SK-N-SH (cell line): ENCODE results near the gene C1QTNF4. TPM values are rescaled to one million over a fixed set of nuclear protein-coding genes. Genes with fewer than 3 reads are reported as not detected.

Experiments used
- CTCF ChIA-PET: fragments of 300-600, 350-600 bp; formaldehyde crosslinking; extraction: SDS; loops from one replicate; lab custom pipeline; 2021; lab: Yijun Ruan, JAX
- POLR2A ChIA-PET: fragments of 350-600 bp; sonication (Branson Sonifier 250); formaldehyde crosslinking; extraction: SDS; loops from one replicate; lab custom pipeline; 2020; ENCODE audit warnings: antibody characterized with exemption, inconsistent platforms; lab: Yijun Ruan, JAX
- DNase-seq: peaks from one replicate; pipeline ENCODE4 v3.0.0; 2012
- H2AFZ ChIP-seq: fragments of 200-600 bp; sonication (generic); 2 replicates; pipeline ENCODE4 v1.8.1; 2016; ENCODE audit warnings: antibody characterized with exemption, mild to moderate bottlenecking, low read depth
- H3F3A ChIP-seq: fragments of 200-600 bp; sonication (generic); replicated peaks from 2 replicates; pipeline ENCODE3; 2016; ENCODE audit warnings: antibody characterized with exemption, mild to moderate bottlenecking; ENCODE audit not compliant: insufficient read depth
- H3K27ac ChIP-seq, 2 experiments: fragments of 200-500 bp in 1 of 2; fragments of 200-600 bp in 1 of 2; sonication (Bioruptor generic) in 1 of 2; sonication (generic), shearing (Covaris generic) in 1 of 2; 2 replicates each; pipeline versions ENCODE4 v1.5.1 to v1.6.1; 2014 to 2016; ENCODE audit warnings: low read depth in 2 of 2, inconsistent platforms in 1 of 2, low read length in 1 of 2, mild to moderate bottlenecking in 1 of 2, mixed read lengths in 1 of 2
- H3K27me3 ChIP-seq: fragments of 200-600 bp; sonication (generic), shearing (Covaris generic); 2 replicates; pipeline ENCODE4 v1.6.1; 2016; ENCODE audit warnings: mixed run types; ENCODE audit not compliant: insufficient read depth
- H3K36me3 ChIP-seq, 2 experiments: fragments of 200-500 bp in 1 of 2; fragments of 200-600 bp in 1 of 2; sonication (Bioruptor generic) in 1 of 2; sonication (generic) in 1 of 2; replicated peaks in 1 of 2; 2 replicates each; pipeline versions ENCODE3 to v1.5.1; 2014 to 2016; ENCODE audit warnings: low read length in 1 of 2, mild to moderate bottlenecking in 1 of 2; ENCODE audit not compliant: insufficient read depth in 2 of 2, control insufficient read depth in 1 of 2
- H3K4me1 ChIP-seq, 2 experiments: fragments of 200-500 bp in 1 of 2; fragments of 200-600 bp in 1 of 2; sonication (Bioruptor generic) in 1 of 2; sonication (generic), shearing (Covaris generic) in 1 of 2; 2 replicates each; pipeline versions ENCODE4 v1.5.1 to v1.6.1; 2014 to 2016; ENCODE audit warnings: low read depth in 1 of 2, low read length in 1 of 2, mixed run types in 1 of 2; ENCODE audit not compliant: insufficient read depth in 2 of 2, control insufficient read depth in 1 of 2
- H3K4me2 ChIP-seq: fragments of 200-600 bp; sonication (generic), shearing (Covaris generic); 2 replicates; pipeline ENCODE4 v1.6.1; 2017; ENCODE audit warnings: mixed run types
- H3K4me3 ChIP-seq, 2 experiments: fragments of 200-500 bp in 1 of 2; fragments of 200-600 bp in 1 of 2; sonication (Bioruptor generic) in 1 of 2; sonication (generic), shearing (Covaris generic) in 1 of 2; 2 replicates each; pipeline versions ENCODE4 v1.5.1 to v1.8.1; 2014 to 2016; ENCODE audit warnings: low read depth in 2 of 2, inconsistent platforms in 1 of 2, low read length in 1 of 2, mild to moderate bottlenecking in 1 of 2, mixed read lengths in 1 of 2, moderate library complexity in 1 of 2
- H3K79me2 ChIP-seq: fragments of 200-600 bp; sonication (generic); 2 replicates; pipeline ENCODE4 v1.8.1; 2017; ENCODE audit warnings: mild to moderate bottlenecking; ENCODE audit not compliant: insufficient read depth
- H3K9ac ChIP-seq: fragments of 200-600 bp; sonication (generic); 2 replicates; pipeline ENCODE4 v1.6.1; 2017; ENCODE audit warnings: mixed run types
- H3K9me2 ChIP-seq: fragments of 200-600 bp; sonication (generic); 2 replicates; pipeline ENCODE4 v1.6.1; 2017; ENCODE audit warnings: mixed run types
- H3K9me3 ChIP-seq: fragments of 200-600 bp; sonication (generic); 2 replicates; pipeline ENCODE4 v1.6.1; 2017; ENCODE audit warnings: mixed run types, mild to moderate bottlenecking, moderate library complexity
- H4K20me1 ChIP-seq: fragments of 200-600 bp; sonication (generic); 2 replicates; pipeline ENCODE4 v1.6.1; 2017; ENCODE audit warnings: mild to moderate bottlenecking, mixed run types; ENCODE audit not compliant: insufficient read depth
- FOXM1 ChIP-seq: IDR thresholded peaks from 2 replicates; pipeline ENCODE4 v1.4.0; 2012; ENCODE audit warnings: low read depth, mild to moderate bottlenecking
- GABPA ChIP-seq: IDR thresholded peaks from 2 replicates; pipeline ENCODE4 v1.4.0; 2012; ENCODE audit warnings: low read depth, mild to moderate bottlenecking
- GATA2 ChIP-seq: sonication (generic); formaldehyde crosslinking; IDR thresholded peaks from 2 replicates; pipeline ENCODE4 v1.5.0; 2020; ENCODE audit warnings: mild to moderate bottlenecking, missing genetic modification reagents
- MEF2A ChIP-seq: IDR thresholded peaks from 2 replicates; pipeline ENCODE4 v1.4.0; 2012; ENCODE audit warnings: low read depth, borderline replicate concordance
- RXRA ChIP-seq: IDR thresholded peaks from 2 replicates; pipeline ENCODE4 v1.4.0; 2012; ENCODE audit warnings: low read depth, mild to moderate bottlenecking, borderline replicate concordance
- SMC3 ChIP-seq: IDR thresholded peaks from 2 replicates; pipeline ENCODE4 v1.6.1; 2012; ENCODE audit warnings: low read depth, low read length, improper control_type of control experiment
- TAF1 ChIP-seq: IDR thresholded peaks from 2 replicates; pipeline ENCODE4 v1.6.1; 2012; ENCODE audit warnings: low read depth, mild to moderate bottlenecking, low read length, moderate library complexity, borderline replicate concordance
- TEAD4 ChIP-seq: IDR thresholded peaks from 2 replicates; pipeline ENCODE4 v1.4.0; 2012; ENCODE audit warnings: mild to moderate bottlenecking, borderline replicate concordance; ENCODE audit not compliant: insufficient read depth
- YY1 ChIP-seq: IDR thresholded peaks from 2 replicates; pipeline ENCODE4 v1.4.0; 2012; ENCODE audit warnings: low read depth, mild to moderate bottlenecking
- WGBS: methylation state at CpG from one replicate; pipeline ENCODE4 v1.1.6; 2017; ENCODE audit warnings: low lambda C conversion rate; 5-methylcytosine and 5-hydroxymethylcytosine counted together
- polyA plus RNA-seq, 3 experiments: library from polyadenylated mRNA; depleted of rRNA; stranded (reverse); fragments of >200 nt; gene quantifications; 2 replicates each; pipeline ENCODE4 v1.2.3, GENCODE V29; 2012
- TF ChIP-seq, protein P1 (sequence below): IDR thresholded peaks from 2 replicates; pipeline ENCODE4 v1.4.0; 2012; ENCODE audit warnings: low read depth, borderline replicate concordance
- TF ChIP-seq, protein P2 (sequence below): IDR thresholded peaks from 2 replicates; pipeline ENCODE4 v1.6.1; 2012; ENCODE audit warnings: mild to moderate bottlenecking, low read depth, low read length, moderate library complexity

C1QTNF4 gene
- polyA plus RNA-seq, 1 of the 3 experiments (the other 2 are of a cell fraction) = 0.08 TPM

DNA sequence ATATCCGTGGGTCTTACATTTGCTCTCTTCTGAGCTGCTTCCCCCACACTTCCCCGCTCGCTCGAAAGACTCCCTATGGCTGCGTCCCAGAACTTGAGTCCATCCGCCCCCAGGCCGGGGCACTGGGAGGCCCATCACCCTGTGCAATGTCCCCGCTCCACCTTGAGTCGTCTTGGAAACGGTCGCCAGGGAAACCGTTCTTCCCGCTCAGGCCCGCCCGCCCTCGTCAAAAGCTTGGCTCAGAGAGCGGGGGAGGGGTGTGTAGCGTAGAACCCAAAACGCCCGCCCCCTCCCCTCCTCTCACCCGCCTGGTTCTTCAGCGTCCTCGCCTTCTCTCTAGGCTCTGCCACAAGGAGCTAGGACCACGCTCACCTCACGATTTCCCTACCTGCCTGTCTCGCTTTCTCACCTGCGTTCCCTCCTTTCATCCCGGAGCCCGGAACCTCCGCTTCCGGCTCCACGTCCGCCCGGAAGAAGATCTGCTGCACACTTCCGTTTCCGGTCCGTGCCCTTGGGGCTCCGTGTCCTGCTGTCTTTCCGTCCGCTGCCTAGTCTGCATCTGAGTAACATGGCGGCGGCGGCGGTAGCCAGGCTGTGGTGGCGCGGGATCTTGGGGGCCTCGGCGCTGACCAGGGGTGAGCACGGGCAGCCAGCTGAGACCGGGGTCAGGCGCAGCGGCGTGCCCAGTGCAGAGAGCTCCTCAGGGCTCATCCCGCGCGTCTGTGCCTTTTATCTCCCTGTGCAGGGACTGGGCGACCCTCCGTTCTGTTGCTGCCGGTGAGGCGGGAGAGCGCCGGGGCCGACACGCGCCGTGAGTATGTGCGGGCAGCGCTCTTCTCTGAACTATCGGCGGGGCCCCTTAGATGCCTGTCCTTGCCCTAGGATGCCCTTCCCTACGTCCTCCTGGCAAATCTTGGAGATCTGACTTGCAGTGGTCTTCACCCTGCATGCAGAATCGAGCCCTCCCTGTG, 15.4 kb downstream of the C1QTNF4 start, which contains the start of the genes KBTBD4 and NDUFS3 (continued):
- TF ChIP-seq, protein P1, sequence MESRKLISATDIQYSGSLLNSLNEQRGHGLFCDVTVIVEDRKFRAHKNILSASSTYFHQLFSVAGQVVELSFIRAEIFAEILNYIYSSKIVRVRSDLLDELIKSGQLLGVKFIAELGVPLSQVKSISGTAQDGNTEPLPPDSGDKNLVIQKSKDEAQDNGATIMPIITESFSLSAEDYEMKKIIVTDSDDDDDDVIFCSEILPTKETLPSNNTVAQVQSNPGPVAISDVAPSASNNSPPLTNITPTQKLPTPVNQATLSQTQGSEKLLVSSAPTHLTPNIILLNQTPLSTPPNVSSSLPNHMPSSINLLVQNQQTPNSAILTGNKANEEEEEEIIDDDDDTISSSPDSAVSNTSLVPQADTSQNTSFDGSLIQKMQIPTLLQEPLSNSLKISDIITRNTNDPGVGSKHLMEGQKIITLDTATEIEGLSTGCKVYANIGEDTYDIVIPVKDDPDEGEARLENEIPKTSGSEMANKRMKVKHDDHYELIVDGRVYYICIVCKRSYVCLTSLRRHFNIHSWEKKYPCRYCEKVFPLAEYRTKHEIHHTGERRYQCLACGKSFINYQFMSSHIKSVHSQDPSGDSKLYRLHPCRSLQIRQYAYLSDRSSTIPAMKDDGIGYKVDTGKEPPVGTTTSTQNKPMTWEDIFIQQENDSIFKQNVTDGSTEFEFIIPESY = 0 out of 2 replicates have a peak, but pooled peaks have one; percentile 59
- TF ChIP-seq, protein P2, sequence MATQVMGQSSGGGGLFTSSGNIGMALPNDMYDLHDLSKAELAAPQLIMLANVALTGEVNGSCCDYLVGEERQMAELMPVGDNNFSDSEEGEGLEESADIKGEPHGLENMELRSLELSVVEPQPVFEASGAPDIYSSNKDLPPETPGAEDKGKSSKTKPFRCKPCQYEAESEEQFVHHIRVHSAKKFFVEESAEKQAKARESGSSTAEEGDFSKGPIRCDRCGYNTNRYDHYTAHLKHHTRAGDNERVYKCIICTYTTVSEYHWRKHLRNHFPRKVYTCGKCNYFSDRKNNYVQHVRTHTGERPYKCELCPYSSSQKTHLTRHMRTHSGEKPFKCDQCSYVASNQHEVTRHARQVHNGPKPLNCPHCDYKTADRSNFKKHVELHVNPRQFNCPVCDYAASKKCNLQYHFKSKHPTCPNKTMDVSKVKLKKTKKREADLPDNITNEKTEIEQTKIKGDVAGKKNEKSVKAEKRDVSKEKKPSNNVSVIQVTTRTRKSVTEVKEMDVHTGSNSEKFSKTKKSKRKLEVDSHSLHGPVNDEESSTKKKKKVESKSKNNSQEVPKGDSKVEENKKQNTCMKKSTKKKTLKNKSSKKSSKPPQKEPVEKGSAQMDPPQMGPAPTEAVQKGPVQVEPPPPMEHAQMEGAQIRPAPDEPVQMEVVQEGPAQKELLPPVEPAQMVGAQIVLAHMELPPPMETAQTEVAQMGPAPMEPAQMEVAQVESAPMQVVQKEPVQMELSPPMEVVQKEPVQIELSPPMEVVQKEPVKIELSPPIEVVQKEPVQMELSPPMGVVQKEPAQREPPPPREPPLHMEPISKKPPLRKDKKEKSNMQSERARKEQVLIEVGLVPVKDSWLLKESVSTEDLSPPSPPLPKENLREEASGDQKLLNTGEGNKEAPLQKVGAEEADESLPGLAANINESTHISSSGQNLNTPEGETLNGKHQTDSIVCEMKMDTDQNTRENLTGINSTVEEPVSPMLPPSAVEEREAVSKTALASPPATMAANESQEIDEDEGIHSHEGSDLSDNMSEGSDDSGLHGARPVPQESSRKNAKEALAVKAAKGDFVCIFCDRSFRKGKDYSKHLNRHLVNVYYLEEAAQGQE = peak; percentile 79
- 0 out of 2 replicates have a peak, but pooled peaks have one; percentile 5 for TF ChIP-seq SMC3
- no peak for TF ChIP-seq FOXM1
- no peak for TF ChIP-seq MEF2A
- TF ChIP-seq YY1 = peak; percentile 97

DNA sequence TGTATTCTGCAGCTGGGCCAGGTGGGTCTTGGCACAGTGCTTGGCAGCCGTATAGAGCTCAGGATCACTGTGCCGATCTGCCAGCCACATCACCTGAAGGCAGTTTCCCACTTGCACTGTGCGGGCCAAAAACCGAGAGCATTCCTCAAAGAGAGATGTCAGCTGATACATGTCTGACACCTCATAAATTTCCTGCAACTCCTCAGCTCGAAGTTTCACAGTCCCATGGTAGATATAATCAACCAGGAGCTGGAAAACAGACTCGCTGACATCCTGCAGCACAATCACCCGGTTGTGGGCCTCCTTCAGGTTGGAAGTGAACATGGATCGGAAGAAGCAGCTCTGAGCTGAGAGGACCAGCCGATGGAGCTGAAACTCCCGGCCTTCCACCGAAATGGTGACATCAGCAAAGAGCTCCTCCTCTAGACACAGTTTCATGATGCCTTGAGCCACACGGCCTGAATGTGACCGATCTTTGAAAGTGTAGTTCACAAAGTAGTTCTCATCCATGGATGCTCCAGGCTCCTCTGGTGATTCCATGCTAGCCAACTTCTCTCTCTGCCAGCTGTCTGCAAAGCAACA, 16.7 kb downstream of the C1QTNF4 start:
- 0 out of 2 replicates have a peak, but pooled peaks have one; percentile 17 for TF ChIP-seq GATA2 (CRISPR knock-in tag)
- TF ChIP-seq TEAD4 = no peak
- TF ChIP-seq RXRA = no peak
- no peak for TF ChIP-seq GABPA
- no peak for TF ChIP-seq TAF1
- Histone ChIP-seq H3K4me1 (peaks cover 13 to 25% of the 10 kb centered on the region in 2 experiments; a peak in 3 of 4 replicates), H3K27me3 (no peaks in the 10 kb centered on the region), H3F3A (peaks cover 7% of the 10 kb centered on the region), H2AFZ (no peak overlapping the region), H3K9ac (peak overlapping the region; percentile 92), H3K9me3 (no peaks in the 10 kb centered on the region), H3K4me3 (peak overlapping the region; percentile 90 to 98), H3K4me2 (peak overlapping the region; percentile 94), H3K36me3 (peaks cover 40 to 59% of the 10 kb centered on the region in 2 experiments), H4K20me1 (no peaks in the 10 kb centered on the region), H3K79me2 (peaks cover 73% of the 10 kb centered on the region), H3K27ac (peak overlapping the region; percentile 69 to 94; a peak in 3 of 4 replicates), H3K9me2 (no peaks in the 10 kb centered on the region)
- no peak for DNase-seq
- POLR2A ChIA-PET = interaction anchor here (0.9 to 2.2 kb wide), 3 partner anchors 13 to 30 kb away, joined by 3 to 18 read pairs (median 7); partner anchors contain the start of gene PTPMT1
- CTCF ChIA-PET = interaction anchor here (0.9 to 2.5 kb wide), 4 partner anchors 10 to 40 kb away, joined by 3 to 14 read pairs (median 4); partner anchors contain the start of genes CELF1 and PTPMT1
- 33% methylated on average over 13 of the region's 13 CpGs for WGBS
